GM12873 (cell line): ENCODE results near the gene ERVV-1.
A peak's percentile ranks its signal among the peaks of the same experiment; 100 is the strongest.

ENCODE experiments used
- TF ChIP-seq, protein P1 (sequence below): IDR thresholded peaks from 2 replicates; pipeline ENCODE4 v1.5.1; 2012; ENCODE audit warnings: low read depth, mild to moderate bottlenecking, moderate library complexity, low read length, control low read depth; ENCODE audit not compliant: insufficient read depth; ENCODE audit errors: missing control alignments

ERVV-1 gene

DNA sequence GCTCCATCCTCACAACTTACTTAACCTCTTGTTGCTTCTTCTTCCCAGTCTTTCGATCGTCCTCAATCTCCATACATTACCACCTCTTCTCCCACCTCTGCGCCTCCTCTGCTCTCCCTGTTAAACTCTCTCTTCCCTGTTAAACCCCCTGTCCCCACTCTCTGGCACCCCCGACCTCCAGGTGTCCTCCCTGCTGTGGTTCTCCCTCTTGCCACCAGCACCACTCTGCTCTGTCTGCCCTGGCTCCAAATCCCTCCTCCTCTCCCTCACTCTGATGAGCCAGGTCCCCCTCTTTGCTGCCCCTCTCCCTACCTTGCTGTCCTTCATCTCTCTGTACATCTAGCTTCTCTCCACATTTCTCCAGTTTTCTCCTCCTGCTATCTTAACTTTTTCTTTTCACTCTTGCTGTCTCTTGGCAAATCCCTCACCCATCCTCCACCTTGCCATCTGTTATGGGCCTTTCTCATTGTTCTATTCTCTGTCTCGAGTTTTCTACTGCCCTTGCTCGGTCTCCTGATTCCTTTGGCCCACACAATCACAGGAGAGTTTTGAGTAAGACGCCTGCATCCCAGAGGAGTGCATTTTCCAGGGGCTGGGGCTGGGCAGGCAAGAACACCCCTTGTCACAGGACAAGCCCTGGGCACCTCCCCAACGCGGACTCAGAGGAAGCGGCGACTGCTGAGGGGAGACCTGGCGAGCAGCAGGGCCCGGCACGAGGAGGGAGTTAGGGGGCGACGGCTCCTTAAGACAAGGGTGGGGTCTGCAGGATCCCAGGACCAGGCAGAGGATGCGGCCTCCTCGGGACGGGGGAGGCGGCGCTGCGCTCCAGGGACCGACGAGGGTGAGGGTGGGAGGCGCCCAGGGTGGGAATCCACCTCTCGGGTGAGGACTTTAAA lies 21.4 kb upstream of the ERVV-1 start:
- TF ChIP-seq, protein P1, sequence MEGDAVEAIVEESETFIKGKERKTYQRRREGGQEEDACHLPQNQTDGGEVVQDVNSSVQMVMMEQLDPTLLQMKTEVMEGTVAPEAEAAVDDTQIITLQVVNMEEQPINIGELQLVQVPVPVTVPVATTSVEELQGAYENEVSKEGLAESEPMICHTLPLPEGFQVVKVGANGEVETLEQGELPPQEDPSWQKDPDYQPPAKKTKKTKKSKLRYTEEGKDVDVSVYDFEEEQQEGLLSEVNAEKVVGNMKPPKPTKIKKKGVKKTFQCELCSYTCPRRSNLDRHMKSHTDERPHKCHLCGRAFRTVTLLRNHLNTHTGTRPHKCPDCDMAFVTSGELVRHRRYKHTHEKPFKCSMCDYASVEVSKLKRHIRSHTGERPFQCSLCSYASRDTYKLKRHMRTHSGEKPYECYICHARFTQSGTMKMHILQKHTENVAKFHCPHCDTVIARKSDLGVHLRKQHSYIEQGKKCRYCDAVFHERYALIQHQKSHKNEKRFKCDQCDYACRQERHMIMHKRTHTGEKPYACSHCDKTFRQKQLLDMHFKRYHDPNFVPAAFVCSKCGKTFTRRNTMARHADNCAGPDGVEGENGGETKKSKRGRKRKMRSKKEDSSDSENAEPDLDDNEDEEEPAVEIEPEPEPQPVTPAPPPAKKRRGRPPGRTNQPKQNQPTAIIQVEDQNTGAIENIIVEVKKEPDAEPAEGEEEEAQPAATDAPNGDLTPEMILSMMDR: no peak

DNA sequence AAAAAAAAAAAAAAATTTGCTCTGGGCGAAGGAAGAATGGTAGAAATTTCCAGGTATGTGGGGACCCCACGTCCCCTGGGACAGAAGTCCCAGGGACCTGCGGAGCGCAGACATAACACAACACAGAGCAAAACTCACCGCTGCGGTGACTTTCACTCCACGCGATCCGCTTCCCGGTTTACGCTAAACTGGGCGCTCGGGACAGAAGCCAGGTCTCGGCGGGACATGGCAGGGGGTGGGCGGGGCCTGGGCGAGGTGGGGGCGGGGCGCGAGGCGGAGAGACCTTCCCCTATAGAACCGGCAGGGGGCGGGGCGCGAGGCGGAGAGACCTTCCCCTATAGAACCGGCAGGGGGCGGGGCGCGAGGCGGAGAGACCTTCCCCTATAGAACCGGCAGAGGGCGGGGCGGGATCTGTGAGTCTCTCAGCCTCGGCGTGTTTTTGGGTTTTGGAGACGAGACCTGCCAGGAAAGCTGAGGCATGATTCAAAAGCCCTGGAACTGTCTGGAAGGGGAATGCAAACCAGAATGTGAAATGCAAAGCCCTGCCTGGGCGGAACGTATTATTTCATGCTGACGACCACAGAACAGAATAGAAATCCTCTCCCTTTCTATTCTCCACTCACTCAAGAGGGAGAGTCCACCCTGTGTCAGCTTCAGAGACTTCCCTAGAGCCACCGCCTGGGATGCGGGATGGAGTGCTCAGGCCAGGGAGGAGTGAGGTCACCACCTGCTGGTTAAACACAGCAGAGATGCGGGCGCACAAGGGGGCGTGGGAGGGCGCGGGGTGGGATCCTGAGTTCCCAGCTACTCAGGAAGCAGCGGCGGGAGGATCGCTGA lies 20.2 kb upstream of the ERVV-1 start:
- TF ChIP-seq, protein P1: peak; percentile 32

DNA sequence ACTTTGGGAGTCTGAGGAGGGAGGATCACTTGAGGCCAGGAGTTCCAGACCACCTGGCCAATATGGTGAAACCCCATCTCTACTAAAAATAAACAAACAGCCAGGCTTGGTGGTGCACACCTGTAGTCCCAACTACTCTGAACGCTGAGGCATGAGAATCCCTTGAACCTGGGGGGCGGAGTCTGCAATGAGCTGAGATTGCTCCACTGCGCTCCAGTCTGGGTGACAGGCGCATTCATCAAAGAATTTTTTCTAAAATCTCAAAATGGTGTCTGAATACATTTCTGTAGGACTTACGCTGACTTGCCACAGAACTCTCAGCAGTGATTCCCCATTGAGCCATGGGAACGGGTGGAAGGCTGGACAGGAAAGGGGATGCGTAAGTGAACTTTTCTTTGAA lies 18.0 kb upstream of the ERVV-1 start:
- TF ChIP-seq, protein P1: no peak

DNA sequence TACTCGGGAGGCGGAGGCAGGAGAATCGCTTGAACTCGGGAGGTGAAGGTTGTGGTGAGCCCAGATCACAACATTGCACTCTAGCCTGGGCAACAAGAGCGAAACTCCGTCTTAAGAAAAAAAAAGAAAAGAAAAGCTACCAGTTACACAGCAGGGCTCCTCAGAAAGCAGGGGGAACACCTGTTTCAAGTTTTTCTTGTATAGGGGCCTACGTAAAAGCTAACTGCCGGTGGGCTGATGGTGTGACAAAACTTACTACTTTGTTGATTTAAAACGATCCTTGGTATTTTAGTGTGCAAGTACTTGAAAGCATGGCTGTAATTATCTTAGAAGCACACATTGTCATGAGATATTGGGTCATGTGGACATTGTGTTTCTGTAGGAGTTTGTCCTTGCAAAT lies 15.7 kb upstream of the ERVV-1 start:
- TF ChIP-seq, protein P1: no peak

DNA sequence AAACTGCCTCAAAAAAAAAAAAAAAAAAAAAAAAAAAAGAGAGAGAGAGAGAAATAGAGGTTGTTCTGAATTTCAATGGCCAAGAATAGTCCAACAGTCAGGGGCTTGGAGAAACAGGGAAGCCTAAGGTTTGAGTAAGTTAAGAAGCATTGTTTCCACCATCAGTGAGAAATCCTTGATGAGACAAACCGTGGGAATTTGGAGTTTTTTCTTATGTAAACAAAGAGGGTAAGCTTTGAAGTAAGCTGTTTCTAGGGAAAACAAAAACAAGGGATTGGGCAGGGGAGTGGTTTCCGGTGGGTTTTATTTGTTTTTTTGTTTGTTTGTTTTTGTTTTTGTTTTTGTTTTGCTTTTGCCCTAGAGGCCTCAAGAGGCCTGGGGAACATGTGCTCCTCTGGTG lies 11.2 kb upstream of the ERVV-1 start:
- TF ChIP-seq, protein P1: no peak

DNA sequence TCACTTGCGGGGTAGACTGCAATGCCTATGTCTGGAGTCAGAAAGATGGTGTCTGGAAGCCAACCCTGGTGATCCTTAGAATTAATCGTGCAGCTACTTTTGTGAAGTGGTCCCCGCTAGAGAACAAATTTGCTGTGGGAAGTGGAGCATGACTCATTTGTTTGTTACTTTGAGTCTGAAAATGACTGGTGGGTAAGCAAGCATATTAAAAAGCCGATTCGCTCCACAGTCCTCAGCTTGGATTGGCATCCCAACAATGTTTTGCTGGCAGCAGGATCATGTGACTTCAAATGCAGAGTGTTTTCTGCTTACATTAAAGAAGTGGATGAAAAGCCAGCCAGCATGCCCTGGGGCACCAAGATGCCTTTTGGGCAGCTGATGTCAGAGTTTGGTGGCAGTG lies 9.5 kb upstream of the ERVV-1 start:
- TF ChIP-seq, protein P1: no peak

DNA sequence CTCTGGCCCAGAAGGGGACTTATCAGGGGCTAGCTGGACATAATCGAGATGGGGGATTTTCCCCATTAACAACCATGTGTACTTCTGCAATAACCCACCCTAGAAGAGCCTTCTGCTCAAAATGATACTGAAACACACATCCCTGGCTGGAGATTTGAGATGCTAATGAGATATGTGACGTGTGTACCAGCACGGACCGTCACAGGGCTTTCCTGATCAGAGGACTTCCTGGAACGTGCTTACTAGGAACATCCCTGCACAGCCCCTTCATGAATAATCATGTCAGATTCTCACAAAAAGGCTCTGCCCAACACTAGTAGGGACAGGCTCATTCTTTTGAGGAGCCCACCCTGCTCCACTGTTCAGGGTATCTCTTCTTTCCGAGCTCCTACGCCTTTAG lies 6.5 kb upstream of the ERVV-1 start:
- TF ChIP-seq, protein P1: no peak
